D341Med (cell line): ENCODE results near the gene MICAL3.

ENCODE experiments used
- DNase-seq: peaks from one replicate; pipeline ENCODE4 v3.0.0; 2012; ENCODE audit warnings: low spot score

Gene MICAL3

DNA sequence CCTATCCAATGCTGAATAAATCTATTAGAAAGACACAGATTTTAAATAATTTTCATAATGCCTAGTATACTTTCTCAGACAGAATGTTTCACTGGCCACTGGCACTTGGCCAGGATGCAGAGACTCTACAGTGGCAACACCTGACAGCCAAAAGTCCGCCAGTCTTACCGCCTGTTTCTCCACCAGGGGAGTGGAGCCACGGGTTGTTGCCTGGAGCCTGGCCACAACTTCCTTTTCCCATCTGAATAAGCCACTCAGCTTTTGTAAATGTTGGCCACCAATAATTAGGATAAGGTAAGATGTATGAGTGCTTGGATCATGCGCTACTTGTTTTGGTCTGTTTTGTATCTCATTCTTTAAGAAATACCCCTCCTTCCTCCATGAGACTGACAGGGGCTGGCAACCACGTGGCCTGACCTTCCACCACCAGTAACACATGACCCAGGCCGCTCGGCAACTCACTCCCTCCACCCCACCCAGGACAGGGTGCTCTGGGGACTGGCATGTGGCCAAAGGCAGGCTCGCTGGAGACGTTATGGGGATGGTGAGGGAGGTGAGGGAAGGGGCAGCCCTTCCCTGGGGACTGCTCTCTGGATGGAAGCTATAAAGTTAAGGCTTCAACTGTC lies 157.1 kb downstream of the MICAL3 start:
- DNase-seq: no peak

DNA sequence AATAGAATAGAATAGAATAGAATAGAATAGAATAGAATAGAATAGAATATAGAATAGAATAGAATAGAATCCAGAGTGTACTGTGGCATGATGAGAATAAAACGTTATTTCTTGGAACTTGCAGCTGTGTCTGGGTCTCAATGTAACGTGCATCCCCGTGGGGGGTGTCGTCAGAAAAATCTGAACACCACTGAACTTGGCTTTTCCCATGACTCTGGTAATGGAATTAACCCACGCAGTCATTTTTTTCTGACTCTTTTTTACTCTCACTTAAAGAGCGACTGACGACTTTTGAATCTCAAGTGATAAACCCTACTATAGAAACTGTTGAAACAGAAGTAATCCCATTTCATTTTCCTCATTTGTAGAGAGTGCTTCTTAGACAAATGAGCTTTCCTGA lies 157.7 kb downstream of the MICAL3 start:
- no peak for DNase-seq

DNA sequence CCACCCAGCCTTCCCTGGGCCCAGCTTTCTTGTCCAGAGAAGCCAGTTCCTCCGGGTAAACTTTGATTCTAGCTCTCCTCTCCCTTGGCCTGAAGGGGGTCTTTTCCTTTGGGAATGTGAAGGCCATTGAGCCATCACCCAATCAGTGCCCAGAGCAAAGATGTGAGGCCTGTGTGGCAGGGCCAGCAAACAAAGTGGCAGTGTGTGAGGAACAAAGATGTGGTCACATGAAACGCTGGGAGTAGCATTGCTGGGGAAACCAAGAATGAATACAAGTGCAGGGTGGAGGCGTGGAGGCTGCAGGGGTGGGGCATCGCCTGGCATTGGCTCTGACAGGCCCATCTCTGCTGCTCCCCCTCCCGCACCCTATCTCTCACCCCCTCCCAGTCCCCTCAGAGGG lies 158.2 kb downstream of the MICAL3 start:
- DNase-seq: no peak

DNA sequence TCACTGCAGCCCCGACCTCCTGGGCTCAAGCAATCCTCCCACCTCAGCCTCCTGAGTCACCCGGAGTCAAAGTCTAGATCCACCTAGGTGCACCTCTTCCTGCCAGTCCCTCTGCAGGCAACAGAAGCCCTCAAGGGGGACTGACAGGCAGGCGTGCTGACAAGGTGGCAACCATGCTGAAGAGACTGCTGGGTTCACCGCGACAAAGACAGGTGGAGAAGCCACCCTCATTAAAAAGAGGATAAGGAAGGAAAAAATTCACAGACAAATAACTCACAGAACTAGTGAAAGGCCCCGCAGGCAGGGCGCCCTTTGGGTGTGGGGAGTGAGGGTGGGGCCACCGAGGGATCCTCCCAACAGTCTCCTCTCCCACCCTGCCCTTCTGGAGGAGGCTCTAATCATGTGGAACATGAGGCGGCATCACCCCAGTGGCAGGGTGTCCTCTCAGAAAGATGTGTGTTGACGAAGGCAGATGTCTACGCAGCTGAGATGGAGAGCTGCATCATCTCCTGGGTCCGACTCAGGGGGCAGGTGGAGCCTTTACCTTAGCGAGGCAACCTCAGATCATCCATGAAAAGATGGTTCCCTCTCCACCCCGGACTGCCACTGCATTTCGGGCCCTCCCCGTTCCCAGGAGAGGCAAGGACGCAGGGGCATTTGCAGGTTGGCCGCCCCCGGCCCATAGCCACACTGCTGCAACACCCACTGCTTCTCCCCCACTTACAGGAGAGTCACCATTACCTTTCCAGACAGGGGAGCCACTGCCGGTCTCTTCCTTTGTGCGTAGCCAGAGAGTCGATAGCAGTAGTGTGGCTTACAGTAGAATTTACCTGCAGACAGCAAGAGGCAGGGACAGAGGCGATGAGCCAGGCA lies 158.9 kb downstream of the MICAL3 start:
- DNase-seq: no peak

DNA sequence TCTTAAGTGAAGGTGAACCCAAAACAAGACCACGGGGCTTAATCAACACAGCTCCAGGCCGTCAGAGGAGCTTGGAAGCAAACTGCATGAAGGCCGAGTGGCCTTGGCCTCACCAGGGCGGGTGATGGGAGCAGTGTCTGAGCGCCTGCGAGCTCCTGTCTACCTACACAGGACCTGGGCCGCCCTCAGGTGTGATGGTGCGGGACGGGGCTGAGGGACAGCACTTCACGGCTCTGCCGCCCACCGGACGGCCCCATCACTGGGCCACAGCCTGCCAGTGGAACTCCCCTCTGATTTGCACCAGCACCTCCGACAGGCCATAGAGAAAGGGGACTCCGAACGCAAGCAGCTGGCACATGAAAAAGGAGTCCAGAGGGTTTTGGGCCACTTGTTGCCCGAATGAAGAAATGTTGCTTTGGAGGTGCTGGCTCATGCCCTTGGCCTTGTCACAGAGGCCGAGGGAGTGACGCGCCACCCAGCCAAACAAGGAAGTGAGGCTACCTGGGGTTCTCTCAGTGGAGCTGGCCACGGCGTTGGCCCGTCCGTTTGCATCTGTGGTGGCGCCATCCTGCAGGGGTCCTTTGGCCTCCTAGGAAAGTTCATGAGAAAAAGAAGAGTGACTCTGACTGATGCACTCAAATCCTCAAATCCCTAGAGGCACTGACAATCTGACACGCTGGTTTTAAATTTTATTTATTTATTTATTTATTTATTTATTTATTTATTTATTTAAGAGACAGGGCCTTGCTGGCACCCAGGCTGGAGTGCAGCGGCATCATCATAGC lies 159.8 kb downstream of the MICAL3 start:
- DNase-seq: no peak

DNA sequence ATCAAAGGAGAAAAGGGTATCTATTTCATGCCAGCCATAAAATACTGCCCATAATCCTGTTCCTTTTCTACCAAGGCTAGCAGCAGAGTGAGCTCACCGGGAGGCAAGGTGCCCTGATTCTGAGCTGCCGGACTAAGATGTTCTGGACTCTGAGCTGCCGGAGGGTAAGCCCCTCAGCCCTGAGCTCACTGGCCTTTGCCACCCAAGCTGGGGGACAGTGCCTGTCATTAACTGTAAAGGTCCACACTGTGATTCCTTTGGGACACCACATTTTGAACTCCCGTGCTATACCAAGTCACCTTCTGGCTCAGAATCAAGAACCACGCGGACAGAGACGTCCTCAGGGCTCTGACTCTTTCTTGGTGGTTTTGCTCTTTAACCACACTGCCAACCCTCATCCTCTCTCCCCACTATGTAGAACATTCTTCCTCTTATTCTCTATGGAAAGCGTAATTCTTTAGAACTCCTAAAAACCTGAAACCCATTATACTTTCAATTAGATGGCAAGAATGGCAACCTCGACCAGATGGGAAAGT lies 161.6 kb downstream of the MICAL3 start:
- no peak for DNase-seq

DNA sequence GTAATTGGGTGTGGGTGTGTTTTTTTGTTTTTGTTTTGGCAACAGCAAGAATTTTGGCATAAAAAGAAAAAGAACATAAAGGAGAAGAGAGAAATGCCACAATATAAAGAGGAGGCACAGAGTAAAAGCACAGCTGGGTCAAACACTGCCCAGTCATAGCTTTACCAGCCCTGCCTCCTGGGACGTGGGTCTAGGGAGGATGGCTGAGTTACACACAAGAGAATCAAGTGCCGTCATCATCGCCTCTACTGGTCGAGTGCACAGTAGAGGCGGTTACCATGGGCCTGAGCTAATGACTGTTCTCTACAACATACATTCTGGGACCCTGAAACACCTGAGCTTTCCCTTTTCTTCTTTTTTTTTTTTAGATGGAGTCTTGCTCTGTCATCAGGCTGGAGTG lies 162.5 kb downstream of the MICAL3 start:
- DNase-seq: no peak

DNA sequence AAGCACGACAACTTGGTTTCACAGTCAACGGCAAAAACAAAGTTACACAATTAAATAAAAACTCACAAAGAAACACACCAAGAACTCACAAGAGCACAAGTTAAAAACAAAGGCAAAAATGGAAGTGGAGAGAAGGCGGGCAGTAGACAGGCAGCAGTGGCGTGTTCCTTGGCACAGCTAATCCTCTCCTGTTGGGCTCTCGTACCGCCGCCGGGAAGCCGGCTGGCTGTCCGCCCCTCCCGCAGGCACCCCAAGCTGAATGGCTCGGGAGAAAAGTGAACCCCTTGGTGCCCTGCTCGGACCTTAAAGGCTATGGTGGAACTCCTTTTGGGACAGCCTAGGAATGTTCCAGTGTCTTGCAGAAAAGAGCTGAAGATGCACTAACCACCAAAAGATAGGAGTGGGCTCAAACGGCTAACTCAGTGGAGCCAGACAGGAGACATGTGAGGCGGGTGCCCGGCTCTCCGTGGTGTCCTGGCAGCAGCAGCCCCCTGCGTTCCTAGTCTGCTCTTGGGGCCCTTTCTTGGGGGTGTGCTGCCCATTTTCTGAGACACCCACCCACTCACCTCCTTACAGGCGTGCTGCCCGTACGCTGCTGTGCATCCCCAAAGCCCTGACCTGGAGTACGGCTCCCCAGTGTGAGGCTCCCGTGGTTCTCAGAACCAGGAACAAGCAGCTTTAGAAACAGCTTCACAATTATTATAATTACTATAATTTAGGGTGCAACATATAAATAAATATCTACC lies 164.0 kb downstream of the MICAL3 start:
- DNase-seq: no peak

DNA sequence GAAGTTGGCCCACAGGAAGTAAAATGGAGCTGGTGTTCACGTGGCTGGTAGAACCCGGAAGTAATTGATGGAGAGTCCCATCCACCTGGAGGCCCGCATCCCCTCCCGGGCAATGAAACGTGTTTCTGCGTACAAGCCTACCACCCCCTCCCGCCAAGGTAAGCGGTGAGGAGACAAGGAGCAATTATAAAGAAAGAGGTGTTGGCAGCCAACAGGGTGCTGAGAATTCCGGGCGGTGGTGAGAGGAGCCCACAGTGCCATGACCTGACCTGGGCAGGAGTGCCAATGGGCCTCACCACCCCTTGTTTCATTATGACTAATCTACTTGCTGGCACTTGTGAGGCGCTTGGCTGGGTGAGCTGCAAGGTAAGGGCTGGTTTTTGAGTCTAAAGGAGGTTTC lies 166.3 kb downstream of the MICAL3 start:
- no peak for DNase-seq

DNA sequence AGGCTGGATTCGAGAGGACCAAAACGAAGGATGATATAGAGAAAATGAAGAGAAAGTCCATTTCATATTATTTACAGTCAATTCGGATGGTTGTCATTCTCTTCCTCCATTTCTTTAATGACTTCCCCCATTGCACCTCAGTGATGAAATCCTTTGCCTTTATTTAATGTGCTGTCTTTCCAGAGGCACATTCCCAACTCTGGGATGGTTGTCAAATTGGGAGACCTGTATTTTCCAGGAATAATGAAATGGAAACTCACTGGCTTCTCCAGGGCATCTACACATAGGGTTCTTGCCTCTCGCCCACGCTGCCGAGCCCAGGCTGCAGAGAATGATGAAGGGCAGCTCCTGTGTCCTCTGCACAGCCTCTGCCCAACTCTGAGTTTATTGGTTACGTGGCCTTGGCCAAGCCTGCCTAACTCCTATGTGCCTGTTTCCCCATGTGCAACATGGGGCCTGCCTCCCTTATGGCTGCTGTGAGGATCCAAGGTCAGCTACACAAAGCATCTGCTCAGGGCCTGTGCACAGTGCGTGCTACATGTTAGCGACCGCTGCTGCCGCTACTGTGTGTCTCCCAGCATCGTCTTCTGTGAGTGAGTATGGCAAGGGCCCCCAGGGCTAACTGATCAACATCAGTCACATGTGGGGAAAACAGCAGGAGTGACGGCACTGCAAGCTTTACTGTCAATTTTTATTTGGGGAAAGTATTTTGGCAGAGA lies 168.6 kb downstream of the MICAL3 start:
- no peak for DNase-seq

DNA sequence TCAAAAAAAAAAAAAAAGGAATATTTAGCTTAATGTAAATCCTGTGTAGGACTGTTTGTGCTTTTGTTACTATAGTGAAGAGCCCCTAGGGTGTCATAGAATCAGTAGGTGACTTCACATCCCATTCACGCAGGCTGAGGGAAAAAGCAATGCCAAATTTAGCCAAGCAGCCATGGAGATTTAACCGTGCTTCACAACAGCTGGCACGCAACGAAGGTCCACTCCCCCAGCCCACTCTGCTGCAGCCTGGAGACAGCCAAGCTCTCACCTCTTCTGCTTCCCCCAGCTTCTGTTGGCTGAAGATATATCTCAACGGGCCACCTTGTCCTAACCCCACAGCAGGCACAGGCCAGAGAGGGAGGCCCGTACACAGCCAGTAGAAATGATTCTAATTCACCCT lies 171.3 kb downstream of the MICAL3 start:
- no peak for DNase-seq

DNA sequence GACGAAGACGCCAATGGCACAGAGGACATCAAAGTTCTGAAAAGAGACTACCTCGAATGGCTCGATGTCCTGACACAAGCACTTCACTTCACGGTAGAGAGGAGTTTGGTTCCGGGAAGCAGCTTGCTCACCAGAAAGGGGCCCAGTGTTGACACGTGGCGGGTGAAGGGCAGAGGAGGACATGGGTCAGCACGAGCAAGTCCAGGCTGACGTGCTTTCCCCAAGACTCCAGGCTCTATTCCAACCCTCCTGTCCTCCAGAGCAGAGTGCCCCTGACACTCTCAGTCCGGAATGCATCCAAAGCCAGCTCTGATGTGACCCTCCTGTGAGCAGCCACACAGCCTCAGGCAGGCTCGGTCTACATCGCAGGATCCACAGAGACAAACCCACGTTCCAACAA lies 172.6 kb downstream of the MICAL3 start:
- no peak for DNase-seq

DNA sequence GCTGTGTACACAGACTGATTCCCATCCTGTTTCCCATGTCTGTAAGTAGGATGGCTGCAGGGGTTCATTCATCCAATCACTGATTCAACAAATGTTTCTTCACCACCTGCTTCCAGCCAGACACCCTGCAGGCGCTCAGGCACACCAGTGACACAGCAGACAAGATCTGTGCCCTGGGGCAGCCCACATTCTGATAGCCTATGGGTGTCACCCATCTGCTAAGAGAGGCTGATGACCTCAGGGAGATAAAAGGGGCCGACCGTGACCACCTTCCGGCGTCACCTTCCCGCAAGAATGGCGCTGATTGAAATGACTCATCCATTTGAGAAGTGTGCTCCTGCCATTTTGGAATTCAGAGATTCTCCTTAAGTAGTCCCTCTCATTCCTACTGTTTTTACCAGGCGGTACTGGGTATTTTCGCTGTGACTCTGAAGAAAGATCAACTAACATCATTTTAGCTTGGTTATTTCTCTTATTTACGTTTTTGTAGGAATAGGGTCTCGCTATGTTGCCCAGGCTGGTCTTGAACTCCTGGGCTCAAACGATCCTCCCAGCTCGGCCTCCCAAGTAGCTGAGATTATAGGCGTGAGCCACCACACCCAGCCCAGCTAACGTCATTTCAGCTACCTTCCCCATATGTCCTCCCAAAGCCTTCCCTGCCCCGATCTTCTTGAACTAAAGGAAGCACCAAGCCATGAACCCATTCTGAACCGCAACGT lies 176.8 kb downstream of the MICAL3 start:
- no peak for DNase-seq

DNA sequence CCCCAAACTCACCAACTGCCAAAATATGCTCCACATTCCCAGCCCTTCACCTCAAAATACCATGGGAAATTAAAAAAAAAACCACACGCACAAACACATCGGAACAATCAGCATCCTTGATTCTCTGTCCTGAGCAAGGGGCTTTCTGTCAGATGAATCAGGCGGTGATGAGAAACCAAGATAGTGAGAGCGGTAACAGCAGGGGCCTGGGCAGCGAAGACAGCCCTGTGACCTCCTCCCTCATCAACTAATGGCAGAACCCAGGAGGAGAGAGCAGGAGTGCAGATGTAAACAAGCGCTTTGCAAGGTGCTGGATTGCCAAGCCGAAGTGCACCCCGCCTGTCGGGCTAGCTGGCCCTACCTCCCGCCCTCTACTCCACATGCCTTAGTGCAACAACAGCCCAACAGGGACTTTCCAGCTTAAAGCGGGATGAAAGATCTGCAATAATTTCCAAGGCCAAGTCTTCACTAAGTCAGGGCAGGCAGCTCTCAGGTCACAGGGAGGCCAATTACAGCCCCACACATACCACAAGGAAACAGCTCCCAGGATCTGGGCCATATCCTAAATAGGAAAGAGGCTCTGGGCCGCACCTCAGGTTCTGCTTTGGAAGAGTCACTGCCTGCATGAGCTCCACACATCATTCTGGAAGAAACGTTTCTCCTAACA lies 177.9 kb downstream of the MICAL3 start:
- no peak for DNase-seq

DNA sequence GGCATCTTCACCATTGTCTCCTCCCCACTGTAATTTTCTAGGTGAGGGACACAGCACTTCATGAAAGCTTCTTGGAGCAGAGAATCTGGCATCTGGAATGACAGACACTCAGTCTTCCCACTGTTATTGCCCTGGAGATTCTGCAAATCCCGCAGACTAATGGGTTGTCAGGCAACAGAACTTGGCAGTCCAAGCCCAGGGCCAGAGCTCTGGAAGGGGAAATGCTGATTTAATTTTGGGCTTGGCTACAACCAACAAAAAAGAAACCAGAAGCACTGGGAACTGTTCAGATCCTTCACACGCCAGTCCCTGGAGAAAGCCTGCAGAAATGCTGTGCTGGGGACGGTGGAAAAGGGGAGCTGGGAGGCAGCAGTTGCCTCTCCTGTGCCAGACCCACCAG lies 178.6 kb downstream of the MICAL3 start:
- no peak for DNase-seq

DNA sequence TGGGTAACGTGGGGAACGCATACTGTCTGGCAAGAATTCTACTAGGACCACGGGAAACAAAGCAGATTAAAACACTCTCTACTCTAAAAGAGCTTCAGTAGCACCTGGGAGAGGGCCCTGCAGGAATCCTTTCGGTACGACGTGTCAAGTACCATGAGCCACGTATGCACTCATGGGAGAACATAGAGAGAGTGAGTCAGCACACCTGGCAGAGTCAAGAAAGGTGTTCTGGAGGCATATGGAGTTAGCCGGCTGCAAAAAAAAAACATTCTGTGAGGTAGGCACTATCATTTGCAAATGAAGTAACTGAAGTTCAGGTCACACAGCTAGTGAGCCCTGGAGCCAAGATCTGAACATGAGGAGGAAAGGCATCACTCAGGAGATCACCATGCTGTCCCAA lies 179.0 kb downstream of the MICAL3 start:
- no peak for DNase-seq

DNA sequence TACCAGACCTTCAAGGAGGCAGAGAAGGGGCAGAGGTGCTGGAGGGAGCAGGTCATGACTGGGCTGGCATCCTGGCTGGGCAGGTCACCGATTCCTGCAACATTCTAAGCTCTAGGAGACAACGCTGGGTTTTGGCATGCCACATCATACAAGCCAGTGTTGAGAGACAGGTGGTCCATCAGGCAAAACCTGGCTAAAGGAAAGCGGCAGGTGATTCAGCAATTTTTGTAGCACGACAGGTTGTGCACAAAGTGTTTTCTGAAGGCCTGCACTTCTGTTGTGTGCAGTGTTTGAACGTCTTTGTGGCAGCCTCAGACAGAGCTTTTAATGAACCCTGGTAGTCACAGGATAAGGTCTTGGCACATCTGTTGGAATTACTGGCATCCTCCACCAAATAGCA lies 180.2 kb downstream of the MICAL3 start:
- DNase-seq: no peak

DNA sequence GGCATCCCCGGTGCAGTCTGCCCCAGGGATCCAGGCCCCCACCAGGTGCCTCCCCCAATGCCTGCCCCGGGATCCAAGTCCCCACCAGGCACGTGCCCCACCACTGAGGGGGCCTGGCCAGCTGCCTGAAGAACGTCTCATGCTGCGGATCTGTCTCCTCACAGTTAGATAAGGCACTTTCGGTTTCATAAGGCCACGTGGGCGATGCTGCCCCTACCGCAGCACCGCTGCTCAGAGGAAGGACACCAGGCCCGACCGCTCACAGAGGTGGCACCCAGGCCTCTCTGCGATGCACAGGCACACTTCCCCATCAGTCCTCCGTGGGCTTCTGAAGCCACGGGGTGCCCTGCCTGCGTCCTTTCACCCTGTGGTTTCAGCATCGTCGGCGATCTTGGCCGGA lies 182.0 kb downstream of the MICAL3 start:
- no peak for DNase-seq

DNA sequence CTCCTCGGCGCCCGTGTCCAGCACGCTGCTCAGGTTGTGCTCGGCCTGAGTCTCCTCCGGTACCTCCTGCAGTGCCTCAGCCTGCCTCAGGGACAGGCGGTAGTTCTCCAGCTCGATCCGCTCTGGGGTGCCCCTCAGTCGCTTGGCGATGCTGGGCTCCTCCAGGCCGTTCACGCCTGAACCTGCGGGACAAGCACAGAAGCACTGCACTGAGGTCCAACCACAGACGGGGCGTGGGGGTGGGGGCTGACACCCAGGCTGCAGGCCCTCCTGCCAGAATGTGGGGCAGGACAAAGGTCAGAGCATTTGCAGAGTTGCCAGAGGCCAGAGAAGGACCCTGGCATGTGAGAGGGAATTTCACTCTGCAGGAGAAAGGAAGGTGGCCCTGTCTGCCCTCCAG lies 182.5 kb downstream of the MICAL3 start:
- no peak for DNase-seq
